Fibroblast of pulmonary artery (primary cell): ENCODE measurements around the gene KAT8.
"Not testable (repeated sequence)": the region's sequence is repeated elsewhere in the genome, so short reads cannot be mapped to it uniquely, and the experiment has no call there.

Experiments
- DNase-seq: peaks from one replicate; pipeline ENCODE4 v3.0.0-alpha.2; 2010; ENCODE audit warnings: low read depth
- H3K4me3 ChIP-seq: replicated peaks from 2 replicates; pipeline ENCODE4 v1.5.1; 2011; ENCODE audit warnings: low read depth, mild to moderate bottlenecking, control low read depth, low read length, moderate library complexity
- CTCF ChIP-seq: IDR thresholded peaks from 2 replicates; pipeline ENCODE4 v1.5.1; 2011; ENCODE audit warnings: mild to moderate bottlenecking, control low read depth, low read length, inconsistent platforms; ENCODE audit errors: missing control alignments

KAT8 gene

GRCh38 chr16:31145398-31145990 is 28.0 kb downstream of the KAT8 start:
- no peak overlapping the region for H3K4me3 ChIP-seq
- TF ChIP-seq CTCF, result no peak
- DNase-seq, result no peak

DNA sequence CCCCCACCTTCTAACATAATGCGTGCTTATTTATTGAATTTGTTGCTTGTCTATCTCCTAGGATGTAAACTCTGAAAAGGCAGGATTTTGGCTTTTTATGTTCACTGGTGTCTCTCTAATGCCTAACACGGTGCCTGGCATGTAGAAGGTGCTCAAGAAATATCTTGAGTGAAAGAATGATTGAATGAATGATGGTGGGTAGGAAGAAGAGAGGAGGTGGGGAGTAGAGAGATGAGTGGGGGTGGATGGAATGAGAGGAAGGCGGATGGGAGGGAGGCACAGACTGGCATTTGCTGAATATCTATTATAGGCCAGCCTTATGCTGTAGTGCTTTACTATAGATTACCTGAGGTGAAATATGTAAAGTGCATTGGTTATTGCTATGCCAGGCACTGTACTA is 30.1 kb downstream of the KAT8 start:
- no peak for TF ChIP-seq CTCF
- no peak for DNase-seq
- no peak overlapping the region for H3K4me3 ChIP-seq

DNA sequence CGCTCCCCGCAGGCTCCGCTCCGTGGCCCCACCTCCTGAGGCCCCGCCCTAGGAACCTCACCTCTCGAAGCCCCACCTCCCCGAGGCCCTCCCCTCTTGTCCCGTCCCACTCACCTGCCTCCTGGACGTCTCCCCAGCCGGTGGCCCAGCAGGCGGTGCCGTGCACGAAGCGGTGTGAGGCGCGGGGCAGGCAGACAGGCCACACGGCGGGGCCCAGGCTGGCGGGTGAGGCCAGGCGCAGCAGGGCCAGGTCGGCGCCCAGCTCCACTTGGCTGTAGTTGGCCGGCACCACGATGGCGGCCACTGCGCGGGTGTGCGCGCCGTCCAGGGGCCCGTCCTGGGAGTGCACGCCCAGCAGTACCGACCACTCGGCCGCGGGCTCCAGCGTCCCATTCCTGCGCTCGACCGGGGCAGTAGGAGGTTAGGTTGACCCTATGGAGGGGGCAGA is 30.8 kb downstream of the KAT8 start:
- DNase-seq, result no peak
- TF ChIP-seq CTCF, result no peak
- H3K4me3 ChIP-seq, result no peak overlapping the region

DNA sequence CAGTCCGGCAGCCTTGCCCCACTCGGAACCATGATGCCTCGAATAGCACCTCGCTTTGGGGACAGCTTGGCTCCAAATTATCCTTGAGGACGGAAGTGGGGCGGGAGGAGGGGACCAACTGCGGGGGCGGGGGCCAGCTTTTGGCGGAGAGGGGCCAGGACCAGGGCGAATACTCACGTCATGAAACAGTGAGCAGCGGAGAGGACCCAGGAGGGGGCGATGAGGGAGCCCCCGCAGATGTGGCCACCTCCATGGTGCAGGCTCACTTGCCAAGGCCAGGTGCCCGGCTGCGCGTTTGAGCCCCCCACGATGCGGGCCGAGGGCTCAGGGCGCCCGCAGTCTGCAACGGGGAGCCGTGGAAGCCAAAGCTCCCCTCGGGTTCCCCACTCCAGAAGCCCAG is 31.4 kb downstream of the KAT8 start:
- no peak for DNase-seq
- TF ChIP-seq CTCF, result no peak
- no peak overlapping the region for H3K4me3 ChIP-seq

DNA sequence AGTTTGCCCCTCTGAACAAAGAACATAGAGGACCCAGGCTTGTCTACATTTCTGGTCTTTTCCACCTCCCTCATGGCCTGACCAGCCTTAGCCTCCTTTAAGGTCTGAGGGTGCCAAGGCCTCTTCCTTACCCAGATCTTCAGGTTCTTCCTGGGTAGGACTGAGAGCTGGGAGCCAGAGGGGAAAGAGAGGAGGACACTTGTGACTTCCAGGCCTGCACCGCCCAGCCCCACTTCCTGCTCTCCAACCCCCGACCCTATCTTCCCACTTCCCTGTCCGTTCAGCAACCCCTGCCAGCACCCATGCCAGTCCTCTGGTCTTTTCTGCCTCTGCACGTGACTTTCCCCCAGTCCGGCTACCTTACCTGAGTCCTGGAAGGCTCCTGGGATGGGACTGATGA is 31.9 kb downstream of the KAT8 start:
- no peak for DNase-seq
- no peak overlapping the region for H3K4me3 ChIP-seq
- TF ChIP-seq CTCF, result no peak

DNA sequence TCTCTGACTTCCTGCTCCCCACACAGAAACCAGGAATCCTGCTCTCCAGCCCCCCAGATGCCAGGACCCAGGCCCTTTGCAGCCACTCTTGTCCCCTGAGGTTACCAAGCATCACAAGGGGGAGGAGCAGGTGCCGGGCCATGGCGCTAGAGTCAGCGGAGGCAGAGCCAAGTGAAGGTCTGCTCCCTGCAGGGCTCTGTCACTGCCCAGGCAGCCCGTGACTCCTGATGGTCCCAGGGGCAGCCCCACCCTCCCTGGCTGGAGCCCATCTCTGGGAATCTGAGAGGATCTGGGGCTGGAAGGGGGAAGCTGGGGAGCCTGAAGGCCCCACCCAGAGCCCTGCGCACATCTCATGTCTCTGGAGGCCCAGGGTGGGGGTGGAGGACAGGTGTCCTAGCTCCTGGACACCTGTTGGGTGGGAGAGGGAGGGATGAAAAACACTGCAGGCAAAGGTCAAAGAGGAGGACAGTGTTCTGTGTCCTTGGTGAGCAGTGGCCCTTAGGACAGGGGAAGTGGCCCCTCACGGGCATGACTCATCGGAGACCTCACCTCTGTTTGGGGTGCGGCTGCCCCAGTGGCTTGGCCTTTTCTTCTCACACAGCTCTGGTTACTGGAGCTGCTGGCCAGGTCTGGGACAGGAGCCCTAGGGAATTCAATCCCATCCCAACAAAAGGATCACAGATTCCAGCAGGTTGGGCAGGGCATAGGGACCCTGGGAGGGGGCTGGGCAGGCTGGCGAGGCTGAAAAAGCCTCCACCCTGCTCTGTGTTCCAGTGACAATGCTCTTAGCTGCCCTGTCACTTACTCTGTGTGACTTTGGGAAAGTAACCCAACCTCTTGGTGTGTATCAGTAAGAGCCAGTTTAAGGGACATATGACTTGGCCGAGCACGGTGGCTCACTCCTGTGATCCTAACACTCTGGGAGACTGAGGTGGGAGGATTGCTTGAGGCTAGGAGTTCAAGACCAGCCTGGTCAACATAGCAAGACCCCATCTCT is 32.7 kb downstream of the KAT8 start, which contains the start of gene PRSS36:
Gene PRSS36 (minus strand): TSS at position 173 of the 997 bp plus-strand sequence. CDS start 31 bp downstream, at position 142.
- DNase-seq, result no peak
- no peak within 1 kb of the TSS for H3K4me3 ChIP-seq
- no peak for TF ChIP-seq CTCF

- not testable (repeated sequence) for H3K4me3 ChIP-seq, DNase-seq
Observed at GRCh38 chr16:31150976-31151375, 33.5 kb downstream of the KAT8 start.
